Upper lobe of left lung (tissue), 6 donors: ENCODE results near the gene CTXN1. TPM values are rescaled to one million over a fixed set of nuclear protein-coding genes. Genes with fewer than 3 reads are reported as not detected.

ENCODE experiments used
- ATAC-seq, 2 donors: fragments of 200-7000 bp; cut with Tn5 transposase; one replicate each; pipeline ENCODE4 v1.9.1; 2022; ENCODE audit warnings: mild to moderate bottlenecking in 2 of 2, moderate library complexity in 2 of 2; ENCODE audit not compliant: low FRiP score in 2 of 2
- DNase-seq, 2 donors: peaks; one replicate each; pipeline ENCODE4 v3.0.0-alpha.2; 2019 to 2020
- H3K27ac ChIP-seq, 4 donors: fragments of 200-600 bp; sonication (generic); one replicate each; pipeline ENCODE4 v1.5.1; 2016 to 2019
- H3K27me3 ChIP-seq, 4 donors: fragments of 200-600 bp; sonication (generic); one replicate each; pipeline ENCODE4 v1.5.1; 2017 to 2019
- H3K36me3 ChIP-seq, 4 donors: fragments of 200-600 bp; sonication (generic); one replicate each; pipeline ENCODE4 v1.5.1; 2016 to 2019
- H3K4me1 ChIP-seq, 4 donors: fragments of 200-600 bp; sonication (generic); one replicate each; pipeline ENCODE4 v1.5.1; 2018 to 2019
- H3K4me3 ChIP-seq, 4 donors: fragments of 200-600 bp; sonication (generic); one replicate each; pipeline ENCODE4 v1.5.1; 2017 to 2019; ENCODE audit warnings: mild to moderate bottlenecking in 2 of 4, moderate library complexity in 1 of 4
- H3K9me3 ChIP-seq, 4 donors: fragments of 200-600 bp; sonication (generic); one replicate each; pipeline ENCODE4 v1.5.1; 2018 to 2019
- CTCF ChIP-seq, 6 experiments: fragments of 450-650 bp in 4 of 6; fragments of 200-600 bp in 2 of 6; sonication (generic) in 2 of 6; IDR thresholded peaks; one replicate each; pipeline ENCODE4 v1.5.1; 2016 to 2019; ENCODE audit warnings: antibody characterized with exemption in 6 of 6
- EP300 ChIP-seq, 4 donors: sonication (generic); formaldehyde crosslinking; IDR thresholded peaks; one replicate each; pipeline ENCODE4 v1.5.1; 2017; ENCODE audit warnings: antibody characterized with exemption in 4 of 4, control low read depth in 2 of 4
- POLR2A ChIP-seq, 4 donors: fragments of 450-650 bp; IDR thresholded peaks; one replicate each; pipeline ENCODE4 v1.5.1; 2016 to 2017; ENCODE audit warnings: antibody characterized with exemption in 4 of 4, mild to moderate bottlenecking in 2 of 4
- POLR2AphosphoS5 ChIP-seq, 2 donors: sonication (generic); formaldehyde crosslinking; IDR thresholded peaks; one replicate each; pipeline ENCODE4 v1.5.1; 2017; ENCODE audit warnings: antibody characterized with exemption in 2 of 2
- WGBS, 2 donors: methylation state at CpG; one replicate each; pipeline ENCODE4 v1.1.5; 2017 to 2018; 5-methylcytosine and 5-hydroxymethylcytosine counted together
- total RNA-seq, 6 donors: library from RNA; depleted of rRNA in 4 of 6; stranded (reverse); fragments of >200 nt in 4 of 6; gene quantifications; one replicate each; pipeline versions ENCODE4 v1.1.0 to v1.2.1, GENCODE V29; 2016 to 2021
- donor health status: DM: no; HTN: no; CAD: no; lungs with moderate emphysema.
- donor health status: DM: no; HTN: yes; CAD: no; lungs with severe emphysema.

CTXN1 gene
- total RNA-seq, 6 donors from 2014 or later = 1.2 to 28.3 (median 13.4) TPM

- no peak overlapping the region for H3K27ac ChIP-seq
- no peaks in the 10 kb centered on the region for H3K36me3 ChIP-seq
- WGBS, 2 donors = 4 to 17% methylated on average over 3 of the region's 3 CpGs
- H3K9me3 ChIP-seq = no peaks in the 10 kb centered on the region
- H3K27me3 ChIP-seq = no peaks in the 10 kb centered on the region
- ATAC-seq (peak in 1 of 2 donors; percentile 23), DNase-seq (no peak)
- no peak overlapping the region for H3K4me3 ChIP-seq
- TF ChIP-seq EP300 (IDR thresholded peaks at IDR 0.05) (no peak), POLR2A (IDR thresholded peaks at IDR 0.05) (no peak), POLR2AphosphoS5 (IDR thresholded peaks at IDR 0.05) (no peak), CTCF (IDR thresholded peaks at IDR 0.05) (no peak)
- peaks cover 0 to 10% (median 1%) of the 10 kb centered on the region in 4 donors for H3K4me1 ChIP-seq
Observed at GRCh38 chr19:7953060-7953459, 27.1 kb upstream of the CTXN1 start.

- Histone ChIP-seq H3K27me3 (no peaks in the 10 kb centered on the region), H3K9me3 (no peaks in the 10 kb centered on the region), H3K4me1 (peaks cover 0 to 11% (median under 1%) of the 10 kb centered on the region in 4 donors), H3K4me3 (no peak overlapping the region), H3K36me3 (no peaks in the 10 kb centered on the region), H3K27ac (no peak overlapping the region)
- WGBS, 2 donors = 96 to 97% methylated on average over 3 to 4 of the region's 4 CpGs
- TF ChIP-seq POLR2A (IDR thresholded peaks at IDR 0.05) (no peak), EP300 (IDR thresholded peaks at IDR 0.05) (no peak)
- DNase-seq = no peak
- no peak for ATAC-seq
Observed at GRCh38 chr19:7947939-7948338, 22.0 kb upstream of the CTXN1 start.

GRCh38 chr19:7944177-7944761 is 18.3 kb upstream of the CTXN1 start:
- TF ChIP-seq CTCF (IDR thresholded peaks at IDR 0.05) (peak; percentile 71 to 85 (median 80)), EP300 (IDR thresholded peaks at IDR 0.05) (no peak)
- peak overlapping the region; percentile 54 to 96 (median 93) for H3K27ac ChIP-seq
- peaks cover 5 to 19% (median 12%) of the 10 kb centered on the region in 4 donors for H3K36me3 ChIP-seq
- peaks cover 8 to 29% (median 11%) of the 10 kb centered on the region in 4 donors for H3K4me1 ChIP-seq
- no peaks in the 10 kb centered on the region for H3K27me3 ChIP-seq
- ATAC-seq (peak; percentile 82), DNase-seq (peak in 1 of 2 donors; percentile 84)
- 27 to 31% methylated on average over 16 to 18 of the region's 18 CpGs for WGBS, 2 donors
- H3K9me3 ChIP-seq = no peaks in the 10 kb centered on the region
- H3K4me3 ChIP-seq = peak overlapping the region; percentile 29 to 81 (median 71)

GRCh38 chr19:7943444-7944176 is 17.7 kb upstream of the CTXN1 start, which contains the start of gene TIMM44:
TSS of gene TIMM44 (minus strand) at chr19:7943666. CDS start at chr19:7943651, 15 bp downstream.
- TF ChIP-seq POLR2A (IDR thresholded peaks at IDR 0.05) = peak in 3 of 4 donors; percentile 60 to 83 (median 77)
- no peak for TF ChIP-seq EP300 (IDR thresholded peaks at IDR 0.05)
- TF ChIP-seq POLR2AphosphoS5 (IDR thresholded peaks at IDR 0.05) = peak; percentile 79 to 83
- TF ChIP-seq CTCF (IDR thresholded peaks at IDR 0.05) = peak in 1 of 6 experiments; percentile 75
- peaks cover 8 to 29% (median 13%) of the 10 kb centered on the region in 4 donors for H3K4me1 ChIP-seq
- WGBS, 2 donors = 0 to 1% methylated on average over 8 to 34 of the region's 56 CpGs
- DNase-seq (peak; percentile 98 to 99), ATAC-seq (peak; percentile 99 to 100)
- H3K27me3 ChIP-seq = no peaks in the 10 kb centered on the region
- H3K36me3 ChIP-seq = peaks cover 5 to 26% (median 12%) of the 10 kb centered on the region in 4 donors
- no peaks in the 10 kb centered on the region for H3K9me3 ChIP-seq
- peak within 1 kb of the TSS; percentile 92 to 96 (median 95) for H3K27ac ChIP-seq
- H3K4me3 ChIP-seq = peak within 1 kb of the TSS; percentile 66 to 81 (median 78)

GRCh38 chr19:7942981-7943443 is 17.1 kb upstream of the CTXN1 start:
- peaks cover 5 to 31% (median 14%) of the 10 kb centered on the region in 4 donors for H3K36me3 ChIP-seq
- H3K4me3 ChIP-seq = peak overlapping the region; percentile 66 to 81 (median 78)
- DNase-seq (no peak), ATAC-seq (peak; percentile 4 to 42)
- peaks cover 8 to 29% (median 13%) of the 10 kb centered on the region in 4 donors for H3K4me1 ChIP-seq
- no peaks in the 10 kb centered on the region for H3K27me3 ChIP-seq
- no peak for TF ChIP-seq CTCF (IDR thresholded peaks at IDR 0.05)
- TF ChIP-seq POLR2AphosphoS5 (IDR thresholded peaks at IDR 0.05) = no peak
- TF ChIP-seq EP300 (IDR thresholded peaks at IDR 0.05) = no peak
- no peak for TF ChIP-seq POLR2A (IDR thresholded peaks at IDR 0.05)
- H3K27ac ChIP-seq = peak overlapping the region; percentile 92 to 96 (median 95)
- 4 to 5% methylated on average over 32 to 33 of the region's 33 CpGs for WGBS, 2 donors
- no peaks in the 10 kb centered on the region for H3K9me3 ChIP-seq
